Panc1 (cell line): ENCODE measurements around the gene LINC00305. TPM values are rescaled to one million over a fixed set of nuclear protein-coding genes. Genes with fewer than 3 reads are reported as not detected.

ENCODE experiments used
- ATAC-seq: fragments of 200-7000 bp; cut with Tn5 transposase; 2 replicates; pipeline ENCODE4 v1.9.1; 2020; ENCODE audit warnings: mild to moderate bottlenecking, moderate library complexity
- BruUV-seq: library from RNA; stranded (reverse); fragments of 400-500 nt; replicated peaks from 2 replicates; lab custom pipeline; 2021; lab: Mats Ljungman, UMichigan
- CTCF ChIA-PET: fragments of 300-600 bp; sonication (Branson Sonifier 250); formaldehyde crosslinking; loops from one replicate; lab custom pipeline; 2022; ENCODE audit warnings: antibody characterized with exemption; lab: Charles Lee
- POLR2A ChIA-PET: fragments of 300-600 bp; sonication (Branson Sonifier 250); formaldehyde crosslinking; loops from one replicate; lab custom pipeline; 2022; ENCODE audit warnings: antibody characterized with exemption; lab: Charles Lee
- DNase-seq: peaks from one replicate; pipeline ENCODE4 v3.0.0-alpha.2; 2010; ENCODE audit warnings: low read depth, low spot score
- H3K27ac ChIP-seq: 2 replicates; pipeline ENCODE4 v1.5.1; 2011; ENCODE audit warnings: mild to moderate bottlenecking, low read length, inconsistent platforms
- H3K27me3 ChIP-seq: fragments of 200-500 bp; sonication (Bioruptor generic); 2 replicates; pipeline ENCODE4 v1.6.0; 2014; ENCODE audit warnings: low read length, inconsistent platforms; ENCODE audit not compliant: control insufficient read depth, insufficient read depth
- H3K36me3 ChIP-seq: fragments of 200-500 bp; sonication (Bioruptor generic); 2 replicates; pipeline ENCODE4 v1.5.1; 2014; ENCODE audit warnings: inconsistent platforms, mild to moderate bottlenecking, low read length, moderate library complexity; ENCODE audit not compliant: control insufficient read depth, insufficient read depth
- H3K4me1 ChIP-seq: 2 replicates; pipeline ENCODE4 v1.5.1; 2011; ENCODE audit warnings: inconsistent platforms, mild to moderate bottlenecking, low read length, moderate library complexity; ENCODE audit not compliant: control insufficient read depth, insufficient read depth
- H3K4me3 ChIP-seq, 2 experiments: 2 replicates each; pipeline ENCODE4 v1.5.1; 2011 to 2012; ENCODE audit warnings: low read depth in 2 of 2, low read length in 2 of 2, mild to moderate bottlenecking in 2 of 2, inconsistent platforms in 1 of 2, moderate library complexity in 1 of 2
- H3K9me3 ChIP-seq: fragments of 200-500 bp; sonication (Bioruptor generic); 2 replicates; pipeline ENCODE4 v1.5.1; 2014; ENCODE audit warnings: low read depth, mild to moderate bottlenecking, inconsistent platforms, low read length, moderate library complexity; ENCODE audit not compliant: control insufficient read depth, insufficient read depth
- CTCF ChIP-seq: fragments of 450-650 bp; IDR thresholded peaks from 2 replicates; pipeline ENCODE4 v1.5.1; 2017; ENCODE audit warnings: mild to moderate bottlenecking
- POLR2AphosphoS5 ChIP-seq: IDR thresholded peaks from 2 replicates; pipeline ENCODE4 v1.6.1; 2012; ENCODE audit warnings: mild to moderate bottlenecking, low read depth, low read length, moderate library complexity
- REST ChIP-seq, 2 experiments: IDR thresholded peaks; 2 replicates each; pipeline ENCODE4 v1.6.1; 2011 to 2012; ENCODE audit warnings: low read depth in 2 of 2, control low read depth in 1 of 2, low read length in 1 of 2, mild to moderate bottlenecking in 1 of 2, moderate library complexity in 1 of 2; ENCODE audit not compliant: insufficient read depth in 1 of 2
- SIN3A ChIP-seq: IDR thresholded peaks from 2 replicates; pipeline ENCODE4 v1.6.1; 2012; ENCODE audit warnings: low read depth, mild to moderate bottlenecking, low read length, moderate library complexity, borderline replicate concordance; ENCODE audit not compliant: insufficient read depth
- TCF7L2 ChIP-seq: IDR thresholded peaks from 2 replicates; pipeline ENCODE4 v1.6.1; 2011; ENCODE audit warnings: mild to moderate bottlenecking, low read depth, low read length, inconsistent platforms
- in situ Hi-C: cut with HindIII; loops from 2 replicates; pipeline ENCODE4 v1.10.0; 2016; ENCODE audit warnings: low sequenced_read_pairs, low pct_unique_long_range_greater_than_20kb
- intact Hi-C: fragments of 100-400 bp; cut with micrococcal nuclease; formaldehyde crosslinking; loops from one replicate; pipeline ENCODE4 v1.10.0; 2022; ENCODE audit not compliant: unreplicated experiment
- total RNA-seq: library from RNA; stranded (reverse); gene quantifications from one replicate; pipeline ENCODE4 v1.2.1, GENCODE V29; 2021; ENCODE audit not compliant: unreplicated experiment

The LINC00305 gene
- total RNA-seq, 1 experiment from 2014 or later, result not detected

GRCh38 chr18:64090876-64091275, 58.0 kb downstream of the LINC00305 start:
- no peak overlapping the region for H3K4me3 ChIP-seq
- POLR2A ChIA-PET, result no interaction called here
- no peaks in the 10 kb centered on the region for H3K36me3 ChIP-seq
- TF ChIP-seq REST (IDR thresholded peaks at IDR 0.05; ENCODE audit: insufficient read depth in 1 of 2, low read depth in 2 of 2, low read length in 1 of 2) (no peak), TCF7L2 (no peak), SIN3A (no peak), CTCF (no peak), POLR2AphosphoS5 (no peak)
- no TSS peak for BruUV-seq
- H3K4me1 ChIP-seq, result no peaks in the 10 kb centered on the region
- DNase-seq (no peak), ATAC-seq (no peak)
- CTCF ChIA-PET, result no interaction called here
- intact Hi-C loops, result no loop called here
- in situ Hi-C loops, result no loop called here
- H3K27ac ChIP-seq, result no peak overlapping the region
- no peaks in the 10 kb centered on the region for H3K9me3 ChIP-seq
- H3K27me3 ChIP-seq, result no peaks in the 10 kb centered on the region

- H3K36me3 ChIP-seq, result no peaks in the 10 kb centered on the region
- H3K9me3 ChIP-seq, result no peaks in the 10 kb centered on the region
- DNase-seq (no peak), ATAC-seq (no peak)
- BruUV-seq, result no TSS peak
- H3K27ac ChIP-seq, result no peak overlapping the region
- intact Hi-C loops, result no loop called here
- H3K27me3 ChIP-seq, result no peaks in the 10 kb centered on the region
- ChIA-PET POLR2A (no interaction called here), CTCF (no interaction called here)
- in situ Hi-C loops, result no loop called here
- no peaks in the 10 kb centered on the region for H3K4me1 ChIP-seq
- H3K4me3 ChIP-seq, result no peak overlapping the region
- TF ChIP-seq POLR2AphosphoS5 (no peak), SIN3A (no peak)
These were observed 65.0 kb downstream of the LINC00305 start for GRCh38 chr18:64083916-64084315.

GRCh38 chr18:64082513-64082912, 66.4 kb downstream of the LINC00305 start:
- ATAC-seq, result no peak
- in situ Hi-C loops, result no loop called here
- no peaks in the 10 kb centered on the region for H3K4me1 ChIP-seq
- ChIA-PET CTCF (no interaction called here), POLR2A (no interaction called here)
- intact Hi-C loops, result no loop called here
- no peak overlapping the region for H3K27ac ChIP-seq
- no peaks in the 10 kb centered on the region for H3K27me3 ChIP-seq
- no TSS peak for BruUV-seq
- H3K9me3 ChIP-seq, result no peaks in the 10 kb centered on the region
- no peak overlapping the region for H3K4me3 ChIP-seq
- H3K36me3 ChIP-seq, result no peaks in the 10 kb centered on the region
- TF ChIP-seq SIN3A (no peak), CTCF (no peak), TCF7L2 (no peak), POLR2AphosphoS5 (no peak)
- DNase-seq, result no peak
